CD4-positive, alpha-beta T cell treated with Interferon alpha-2 for 1 hour (primary cell): ENCODE results near the gene SOBP.
A peak's percentile ranks its signal among the peaks of the same experiment; 100 is the strongest.

ENCODE experiments used
- DNase-seq, 2 donors: peaks; one replicate each; pipeline ENCODE4 v3.0.0-alpha.2; 2020 to 2022

SOBP gene

DNA sequence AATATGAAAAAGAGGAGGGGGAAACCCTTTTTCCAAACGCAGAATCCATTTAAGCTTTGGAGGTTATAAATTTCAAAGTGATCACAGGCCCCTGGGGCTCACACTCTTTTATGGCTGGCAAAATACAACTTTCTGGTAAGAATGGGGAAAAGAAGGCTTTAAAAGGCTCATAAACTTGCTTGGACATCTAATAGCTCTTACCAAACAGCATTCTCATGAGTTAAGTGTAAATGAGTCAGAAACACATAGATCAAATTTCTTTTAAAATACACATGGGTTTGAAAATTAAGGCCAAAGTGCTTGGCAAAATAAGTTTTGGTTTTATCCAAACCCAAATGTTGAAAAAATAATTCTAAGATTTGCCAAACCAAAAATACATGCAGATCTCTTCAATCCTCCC lies 154.6 kb downstream of the SOBP start:
- DNase-seq, result no peak

DNA sequence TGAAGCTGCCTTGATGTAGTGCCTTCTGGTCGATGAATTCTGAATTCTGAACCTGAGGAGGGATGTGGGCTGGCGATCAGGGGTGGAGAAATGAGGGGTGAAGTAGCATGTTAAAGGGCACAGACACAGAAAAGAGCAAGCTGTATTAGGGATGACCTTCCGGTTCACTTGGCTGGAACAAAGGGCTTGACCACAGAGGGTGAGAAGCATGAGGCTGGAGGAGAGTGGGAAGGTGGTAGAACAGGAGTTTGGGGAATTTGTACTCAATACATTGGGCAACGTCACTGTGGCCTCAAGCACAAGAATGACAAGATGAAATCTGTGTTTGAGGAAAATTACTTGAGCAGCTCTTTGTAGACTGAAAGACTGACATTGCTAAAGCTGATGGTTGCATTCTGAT lies 155.8 kb downstream of the SOBP start:
- DNase-seq, result no peak

DNA sequence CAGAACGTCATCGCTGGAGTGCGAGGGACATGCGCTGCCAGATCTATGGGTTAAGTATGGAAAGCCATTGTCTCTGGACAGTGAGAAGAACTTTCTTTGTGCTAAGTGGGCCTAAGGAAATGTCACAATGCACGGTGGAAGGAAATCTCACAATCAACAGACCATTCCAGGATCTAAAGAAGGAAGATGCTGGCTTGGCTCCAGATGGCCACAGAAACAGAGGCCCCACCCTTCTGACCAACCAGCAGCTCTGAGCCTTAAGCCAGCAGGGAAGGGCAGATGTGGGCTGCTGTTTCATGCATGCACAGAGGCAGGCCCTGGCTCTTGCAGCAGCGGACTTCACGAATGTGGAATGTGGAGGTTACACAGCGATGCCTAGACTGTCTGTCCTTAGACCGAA lies 156.3 kb downstream of the SOBP start:
- DNase-seq, result no peak

DNA sequence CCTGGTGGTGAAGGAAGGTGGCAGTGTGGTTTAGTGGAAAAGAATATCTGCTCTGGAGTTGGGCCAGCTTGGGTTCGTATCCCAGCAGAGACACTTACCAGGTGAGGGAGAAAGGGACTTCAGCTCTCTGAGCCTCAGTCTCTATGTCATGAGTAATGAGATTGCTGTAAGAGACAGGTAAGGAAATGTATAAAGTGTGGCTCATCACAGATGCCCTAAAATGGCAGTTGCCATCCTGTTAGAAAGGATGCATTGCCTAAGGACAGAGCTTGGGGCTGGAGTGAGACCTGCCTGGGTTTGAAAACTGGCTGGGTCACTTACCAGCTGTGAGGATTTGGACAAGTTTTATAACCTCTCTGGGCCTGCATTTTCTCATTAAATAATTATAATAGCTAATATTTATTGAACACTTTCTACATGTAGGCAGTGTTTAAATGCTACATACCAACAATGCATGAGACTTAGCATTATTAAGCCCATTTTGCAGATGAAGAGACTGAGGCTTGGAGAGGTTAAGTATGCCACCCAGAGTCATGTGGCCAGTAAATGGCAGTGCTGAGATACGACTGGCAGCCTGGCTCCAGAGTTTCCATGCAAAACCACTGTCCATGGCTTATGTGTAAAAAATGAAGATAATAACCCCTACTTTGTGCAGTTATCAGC lies 157.0 kb downstream of the SOBP start:
- no peak for DNase-seq

DNA sequence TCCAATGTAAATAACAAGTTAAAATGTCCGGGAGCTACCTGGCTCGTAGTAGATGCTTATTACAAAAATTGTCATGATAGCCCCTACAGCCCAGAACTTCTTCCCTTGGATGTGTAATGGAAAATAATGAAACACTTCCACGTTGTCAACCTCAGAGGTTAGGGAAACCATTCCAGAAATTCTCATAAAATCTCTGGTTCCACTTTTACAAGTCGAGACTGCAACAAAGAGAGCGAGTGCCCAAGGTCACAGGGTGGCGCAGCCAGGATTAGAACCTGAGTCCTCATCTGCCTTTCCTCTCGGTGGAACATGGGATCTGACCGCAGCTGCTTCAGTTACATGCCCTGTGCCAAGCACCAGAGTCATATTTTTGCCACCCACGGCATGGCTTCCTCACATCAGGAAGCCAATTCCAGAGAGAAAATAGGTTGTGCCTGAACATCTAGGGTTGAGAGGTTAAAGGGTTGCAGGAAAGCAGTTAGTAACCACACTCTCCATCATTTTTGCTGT lies 157.6 kb downstream of the SOBP start:
- DNase-seq, result no peak

DNA sequence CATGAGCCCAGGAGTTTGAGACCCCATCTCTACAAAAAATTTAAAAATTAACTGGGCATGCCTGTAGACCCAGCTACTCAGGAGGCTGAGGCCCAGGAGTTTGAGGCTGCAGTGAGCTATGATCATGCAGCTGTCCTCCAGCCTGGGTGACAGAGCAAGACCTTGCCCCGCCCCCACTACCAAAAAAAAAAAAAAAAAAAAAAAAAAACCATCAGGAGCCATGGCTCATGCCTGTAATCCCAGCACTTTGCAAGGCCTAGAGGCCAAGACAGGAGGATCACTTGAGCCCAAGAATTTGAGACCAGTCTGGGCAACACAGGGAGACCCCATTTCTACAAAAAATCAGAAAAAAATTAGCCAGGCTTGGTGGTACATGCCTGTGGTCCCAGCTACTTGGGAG lies 159.1 kb downstream of the SOBP start:
- no peak for DNase-seq

DNA sequence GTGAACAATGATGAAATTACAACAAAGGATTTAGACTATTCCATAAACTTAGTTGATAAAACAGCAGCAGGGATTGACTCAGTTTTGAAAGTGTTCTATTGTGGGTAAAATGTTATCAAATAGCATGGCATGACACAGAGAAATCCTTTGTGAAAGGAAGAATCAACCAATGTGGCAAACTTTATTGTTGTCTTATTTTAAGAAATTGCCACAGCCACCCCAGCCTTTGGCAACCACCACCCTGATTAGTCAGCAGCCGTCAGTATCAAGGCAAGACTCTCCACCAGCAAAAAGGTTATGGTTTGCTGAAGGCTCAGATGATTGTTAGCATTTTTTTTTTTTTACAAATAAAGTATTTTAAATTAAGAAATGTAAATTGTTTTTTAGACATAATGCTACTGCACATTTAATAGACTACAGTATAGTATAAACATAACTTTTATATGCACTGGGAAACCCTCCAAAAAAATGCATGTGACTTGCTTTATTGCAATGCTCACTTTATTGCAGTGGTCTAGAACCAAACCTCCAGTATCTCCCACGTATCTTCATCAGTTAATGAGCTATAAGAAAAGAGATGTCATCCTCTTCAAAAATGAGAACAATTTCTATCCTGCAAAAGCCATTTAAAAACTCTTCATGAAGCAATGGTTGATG lies 162.7 kb downstream of the SOBP start:
- no peak for DNase-seq

DNA sequence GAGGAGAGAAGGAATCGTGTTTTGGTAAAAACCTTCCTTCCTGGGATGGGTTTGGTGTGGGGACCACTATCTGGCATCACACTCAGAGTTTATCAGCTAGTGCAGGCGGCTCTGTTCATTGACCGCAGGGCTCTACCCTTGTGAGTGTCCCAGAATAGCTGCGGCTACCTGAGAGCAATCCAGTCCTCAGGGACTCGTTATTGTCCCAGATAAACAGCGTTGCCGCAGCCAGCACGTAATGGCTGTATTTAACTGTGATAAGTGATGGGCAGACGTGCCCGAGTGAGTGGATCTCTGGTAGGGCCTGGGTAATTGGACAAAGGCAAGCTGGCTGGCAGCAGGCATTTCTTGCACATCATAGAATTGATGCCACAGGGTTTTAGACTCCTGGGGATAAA lies 163.3 kb downstream of the SOBP start:
- no peak for DNase-seq

DNA sequence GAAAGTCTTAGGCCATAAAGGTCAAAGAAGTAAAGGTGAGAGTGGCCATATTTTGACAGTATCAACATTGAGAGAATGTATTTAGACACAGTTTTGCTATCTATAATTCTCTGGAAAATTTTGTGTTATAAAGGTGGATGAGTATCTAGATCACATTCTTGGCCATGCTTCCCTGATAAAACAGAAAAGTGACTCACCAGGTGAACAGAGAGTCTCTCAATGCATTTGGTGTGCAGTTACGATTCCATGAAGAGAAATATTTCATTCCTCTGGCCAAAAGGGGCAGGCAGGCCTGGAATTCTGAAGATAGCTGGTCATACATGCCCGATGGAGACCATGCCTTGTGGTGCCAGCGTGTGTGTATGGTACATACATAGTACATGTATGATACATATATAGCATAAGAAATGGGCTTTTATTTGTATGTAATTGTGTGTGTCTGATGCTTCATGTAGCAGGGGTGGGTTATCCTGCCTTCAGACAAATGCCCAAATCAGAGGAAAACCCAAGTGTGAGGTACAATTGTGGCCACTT lies 164.0 kb downstream of the SOBP start:
- DNase-seq, result no peak

DNA sequence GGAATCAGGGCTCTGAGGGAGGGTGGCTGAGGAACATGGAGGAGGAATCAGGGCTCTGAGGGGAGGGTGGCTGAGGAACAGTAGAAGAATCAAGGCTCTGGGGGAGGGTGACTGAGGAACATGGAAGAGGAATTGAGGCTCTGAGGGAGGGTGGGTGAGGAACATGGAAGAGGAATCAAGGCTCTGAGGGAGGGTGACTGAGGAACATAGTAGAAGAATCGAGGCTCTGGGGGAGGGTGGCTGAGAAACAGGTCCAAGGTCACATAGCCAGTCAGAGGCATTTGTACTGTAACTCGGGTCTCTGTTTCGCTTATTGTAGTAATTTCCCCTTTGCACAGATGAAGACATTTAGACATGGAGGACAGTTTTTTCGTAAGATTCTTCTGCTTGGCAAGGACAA lies 164.8 kb downstream of the SOBP start:
- DNase-seq, result no peak

DNA sequence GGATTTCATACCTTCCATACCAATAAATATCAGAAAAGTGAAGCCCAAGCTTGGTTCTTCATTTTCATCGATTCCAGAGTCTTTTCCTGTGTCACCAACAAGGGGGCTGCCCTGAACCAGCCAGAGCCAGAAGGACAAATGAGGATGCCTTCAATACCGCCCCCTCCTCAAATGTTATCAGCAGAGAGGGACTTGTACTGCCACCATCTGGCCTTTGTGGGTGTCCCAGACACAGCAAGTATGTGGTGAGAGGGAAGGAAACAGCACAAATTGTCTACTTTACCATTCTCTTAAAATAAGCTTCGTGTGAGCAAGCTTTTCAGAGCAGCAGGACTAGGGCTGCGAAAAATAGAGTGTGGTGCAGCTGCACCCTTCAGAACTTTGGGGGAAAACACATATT lies 165.3 kb downstream of the SOBP start:
- no peak for DNase-seq

DNA sequence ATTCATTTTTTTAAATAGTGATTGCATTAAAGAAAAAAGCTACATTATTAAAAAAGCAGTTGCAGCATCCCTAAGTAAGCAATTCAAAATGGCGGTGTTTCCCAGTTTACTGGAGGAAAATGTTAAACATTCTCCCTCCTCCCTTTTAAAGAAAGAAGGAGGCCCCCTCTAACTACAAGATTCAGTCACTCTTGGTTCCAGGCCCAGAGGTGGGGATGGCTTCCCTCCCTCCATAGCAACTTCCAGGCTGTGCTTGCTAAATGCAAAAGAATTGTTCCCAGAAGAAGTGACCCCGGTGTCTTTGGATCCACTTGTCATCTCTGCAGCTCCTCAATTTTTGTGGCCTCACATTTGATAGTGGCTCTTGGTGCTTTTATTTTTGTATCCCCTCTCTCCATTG lies 165.9 kb downstream of the SOBP start:
- DNase-seq, result no peak

DNA sequence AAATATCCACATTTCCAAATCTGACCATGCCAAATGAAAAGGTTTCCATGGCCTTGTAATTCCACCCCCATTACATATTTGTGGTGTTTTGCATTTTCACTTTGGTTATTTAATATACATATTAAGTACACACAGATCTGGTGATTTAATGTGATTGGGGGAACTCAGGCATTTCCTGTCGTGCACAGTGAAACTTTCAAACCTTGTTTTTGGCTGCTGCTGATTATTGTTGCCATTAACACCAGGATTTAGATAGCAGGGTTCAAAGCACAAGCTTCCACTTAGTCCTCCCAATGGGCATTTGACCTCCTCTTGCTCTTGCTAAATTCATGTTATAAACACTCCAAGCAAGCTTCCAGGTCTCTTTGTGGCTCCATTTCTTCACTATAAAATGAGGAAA lies 166.5 kb downstream of the SOBP start:
- no peak for DNase-seq

DNA sequence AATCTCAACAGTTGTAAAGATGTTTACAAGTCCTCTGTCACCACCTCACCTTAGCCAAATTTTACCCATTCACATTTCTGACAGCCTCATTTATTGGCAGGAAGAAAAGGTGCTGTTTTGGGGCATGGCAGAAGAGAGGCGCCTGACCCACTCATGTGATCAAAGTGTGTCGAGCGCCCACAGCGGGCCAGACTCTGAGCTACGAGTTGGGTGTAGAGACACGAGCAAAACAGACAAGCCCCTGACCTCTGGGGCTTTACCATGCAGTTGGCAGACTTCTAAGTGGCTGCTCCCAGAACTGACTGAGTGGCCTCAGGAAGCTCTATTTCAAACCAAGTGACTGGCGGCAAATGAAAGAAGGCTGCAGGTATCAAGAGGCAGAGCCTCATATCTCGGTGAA lies 167.0 kb downstream of the SOBP start:
- no peak for DNase-seq

DNA sequence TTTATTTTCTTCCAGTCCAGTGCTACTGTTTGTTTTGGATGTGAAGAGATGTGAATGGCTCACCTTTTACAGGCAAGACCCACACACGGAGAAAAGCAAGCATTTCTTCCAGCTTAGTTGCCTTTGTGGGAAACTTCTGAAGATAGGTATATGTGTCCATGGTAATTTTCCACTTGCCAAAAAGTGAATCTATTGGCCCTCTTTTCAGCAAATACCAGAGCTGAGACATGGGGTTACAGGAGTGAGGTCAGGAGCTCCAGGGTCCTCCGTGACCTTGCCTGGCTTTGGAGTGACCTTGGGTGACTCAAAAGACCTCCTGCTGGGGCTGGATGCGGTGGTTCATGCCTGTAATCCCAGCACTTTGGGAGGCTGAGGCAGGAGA lies 167.4 kb downstream of the SOBP start:
- no peak for DNase-seq

DNA sequence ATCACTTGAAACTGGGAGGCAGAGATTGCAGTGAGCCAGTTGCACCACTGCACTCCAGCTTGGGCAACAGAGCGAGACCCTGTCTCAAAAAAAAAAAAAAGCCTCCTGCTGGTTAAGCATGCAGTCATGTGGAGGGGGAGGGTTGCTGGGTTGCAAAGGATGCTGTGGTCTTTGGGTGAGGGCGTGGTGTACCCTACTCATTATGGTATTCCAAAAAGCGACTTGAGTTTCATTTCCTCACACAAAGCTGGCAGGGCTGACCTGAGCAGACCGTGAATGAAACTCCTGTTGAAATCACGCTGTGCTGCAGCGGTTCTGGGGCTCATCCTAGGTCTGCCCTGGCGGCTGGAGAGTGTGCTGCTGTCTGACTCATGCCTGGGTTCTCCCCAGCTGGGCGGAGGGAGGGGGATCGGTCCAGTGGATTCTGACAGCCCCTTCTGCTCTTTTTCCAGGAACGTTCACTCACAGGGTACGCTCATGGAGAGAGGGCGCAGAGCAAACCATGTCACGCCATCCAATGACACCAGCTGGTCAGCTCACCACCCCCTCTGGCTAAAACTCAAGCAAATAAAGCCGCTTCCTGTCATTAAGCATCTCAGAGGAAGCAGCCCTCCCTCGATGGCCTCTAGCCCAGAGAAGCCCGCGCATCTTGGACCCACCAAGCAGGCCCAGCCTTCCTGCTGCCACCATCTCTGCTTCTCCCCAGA lies 168.0 kb downstream of the SOBP start:
- peak; percentile 72 to 86 for DNase-seq

DNA sequence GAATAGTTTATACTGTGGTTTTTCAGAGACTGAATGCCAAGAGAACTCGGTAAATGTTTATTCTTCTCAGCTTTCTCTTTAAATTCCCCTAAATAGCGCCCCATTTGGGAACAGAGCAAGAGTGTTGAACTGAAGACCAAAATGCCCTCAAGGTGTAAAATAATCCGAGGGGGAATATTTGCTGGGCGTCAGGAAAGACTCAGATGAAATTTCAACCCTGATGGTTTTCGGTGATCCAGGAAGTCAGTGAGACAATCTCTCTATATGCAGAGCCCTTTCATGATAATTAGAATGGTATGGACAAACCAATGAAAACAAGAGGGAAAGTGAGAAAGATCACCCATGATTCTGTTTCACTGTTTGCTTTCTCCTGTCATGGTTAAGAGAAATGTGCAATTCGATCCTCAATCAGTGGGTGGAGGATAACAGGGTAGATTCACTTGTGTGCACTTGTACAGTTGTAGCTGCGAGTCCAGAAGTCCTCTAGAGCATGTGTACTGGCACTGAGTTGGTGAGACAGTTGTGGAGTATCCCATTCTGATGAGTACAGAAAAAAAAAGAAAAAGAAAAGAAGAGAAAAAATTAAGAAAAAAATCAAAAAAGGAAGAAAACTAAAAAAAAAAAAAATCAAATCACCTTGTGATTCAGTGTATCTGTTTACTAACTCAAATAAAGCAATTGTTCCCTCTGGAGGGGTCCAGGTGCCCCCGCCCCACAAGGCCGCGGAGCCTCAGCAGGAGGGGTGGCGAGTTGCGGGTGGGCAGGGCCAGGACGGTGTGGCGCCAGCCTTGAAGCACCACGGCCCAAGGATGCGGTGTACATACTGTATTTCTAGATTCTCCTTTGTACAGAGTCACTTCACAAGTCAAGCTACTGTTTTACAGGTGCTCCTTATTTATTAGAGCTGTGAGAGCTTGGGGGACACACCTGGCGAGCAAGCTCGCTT lies 169.3 kb downstream of the SOBP start:
- no peak for DNase-seq

DNA sequence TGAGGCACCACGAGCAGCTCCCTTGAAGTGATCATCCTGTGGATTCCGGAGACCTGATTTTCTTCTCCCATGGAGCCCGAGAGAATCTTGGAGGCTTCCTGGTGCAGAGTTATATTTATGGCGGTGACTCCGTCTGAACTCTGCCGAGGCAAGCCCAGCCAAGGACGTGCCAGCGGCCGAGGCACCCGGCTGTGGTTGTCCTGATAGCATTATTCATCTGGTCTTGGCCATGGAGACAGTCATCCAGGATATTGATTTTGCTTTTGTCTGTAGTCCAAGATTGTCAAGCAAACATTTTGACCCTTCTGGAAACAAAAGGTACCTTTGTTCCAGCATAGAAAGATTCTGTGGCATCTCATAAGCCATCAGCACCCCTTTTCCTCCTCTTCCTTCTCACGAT lies 170.9 kb downstream of the SOBP start:
- no peak for DNase-seq

DNA sequence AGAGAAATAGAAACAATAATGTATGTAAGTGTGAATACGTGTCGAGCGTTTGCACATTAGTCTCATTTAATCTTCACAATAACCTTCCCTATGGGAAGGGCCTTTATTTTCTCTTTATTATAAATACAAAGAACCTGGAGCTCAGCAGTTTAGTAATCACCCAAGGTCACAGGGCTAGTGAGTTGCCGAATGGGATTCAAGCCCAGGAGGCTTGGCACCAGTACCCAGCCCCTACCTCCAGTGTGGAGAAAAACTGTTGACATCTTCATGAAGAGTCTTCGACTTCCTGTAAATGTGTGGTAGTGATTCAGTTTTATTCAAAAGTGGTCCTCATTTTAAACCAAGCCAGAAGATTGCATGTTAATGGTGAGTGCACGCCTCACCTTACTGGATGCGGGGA lies 171.4 kb downstream of the SOBP start:
- no peak for DNase-seq

DNA sequence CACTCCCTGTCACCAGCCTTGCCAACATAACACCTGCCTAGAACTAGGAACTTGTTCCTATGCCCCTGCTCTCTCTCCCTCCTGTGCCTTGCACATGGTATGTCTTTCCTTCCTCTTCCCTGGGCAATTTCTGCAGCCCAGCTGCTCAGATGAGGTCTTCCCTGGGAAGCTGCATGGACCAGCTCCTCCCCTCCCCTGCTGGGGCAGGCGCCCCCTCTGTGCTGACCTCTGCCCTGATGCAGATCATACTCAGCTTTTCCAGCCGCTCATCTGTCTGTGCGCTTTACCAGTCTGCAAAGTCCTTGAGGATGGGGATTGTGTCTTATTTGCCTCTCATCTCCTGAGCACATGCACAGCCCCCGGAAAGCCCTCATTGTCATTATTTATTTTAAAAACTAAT lies 172.4 kb downstream of the SOBP start:
- DNase-seq, result no peak

DNA sequence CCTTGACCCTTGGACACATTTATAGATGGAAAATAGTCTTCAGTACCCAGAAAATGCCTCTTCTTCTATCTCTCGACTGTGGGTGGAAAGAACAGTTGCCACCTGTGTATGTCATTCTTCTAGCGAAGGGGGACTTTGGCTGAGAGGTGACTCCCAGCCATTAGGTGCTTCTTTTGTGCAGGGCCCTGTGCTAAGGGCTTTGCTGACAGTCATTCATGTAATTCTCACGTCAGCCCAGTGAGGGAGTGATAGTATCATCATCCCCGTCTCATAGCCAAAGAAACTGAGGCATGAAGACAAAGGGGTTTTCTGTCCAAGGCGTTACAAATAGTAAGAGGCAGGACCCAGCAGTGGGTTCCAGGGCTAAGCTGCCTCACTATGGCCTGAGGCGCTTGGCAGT lies 173.4 kb downstream of the SOBP start:
- DNase-seq, result no peak

DNA sequence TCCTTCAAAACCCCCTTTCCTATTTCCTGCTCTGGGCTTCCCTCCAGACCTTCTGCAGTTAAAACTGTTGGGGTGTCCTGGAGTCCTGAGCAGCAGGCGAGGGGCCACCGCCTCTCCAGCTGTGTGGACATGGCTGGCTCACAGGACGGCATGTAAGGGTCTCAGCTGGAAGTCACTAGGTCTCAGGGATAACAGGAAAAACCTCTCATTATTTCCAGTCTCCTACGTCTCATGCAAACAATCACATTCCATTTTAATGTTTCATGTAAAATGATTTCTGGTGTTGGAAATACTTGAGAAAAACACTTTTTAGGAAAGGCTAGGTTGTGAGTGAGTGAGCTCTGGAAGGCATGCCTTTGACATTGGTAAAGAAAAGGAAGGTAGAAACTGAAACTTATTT lies 175.5 kb downstream of the SOBP start:
- DNase-seq, result no peak
